NB4 (cell line): ENCODE results near the gene AGAP1.

Experiments used
- POLR2A ChIP-seq: IDR thresholded peaks from 2 replicates; pipeline ENCODE4 v1.6.1; 2011; ENCODE audit warnings: mild to moderate bottlenecking; ENCODE audit not compliant: insufficient read length; ENCODE audit errors: extremely low read depth
- TF ChIP-seq, protein P1 (sequence below): IDR thresholded peaks from one replicate; pipeline ENCODE4 v1.5.1; 2012; ENCODE audit warnings: low read depth, low read length
- TF ChIP-seq, protein P2 (sequence below): IDR thresholded peaks from 2 replicates; pipeline ENCODE4 v1.6.1; 2011; ENCODE audit warnings: low read depth, low read length

DNA sequence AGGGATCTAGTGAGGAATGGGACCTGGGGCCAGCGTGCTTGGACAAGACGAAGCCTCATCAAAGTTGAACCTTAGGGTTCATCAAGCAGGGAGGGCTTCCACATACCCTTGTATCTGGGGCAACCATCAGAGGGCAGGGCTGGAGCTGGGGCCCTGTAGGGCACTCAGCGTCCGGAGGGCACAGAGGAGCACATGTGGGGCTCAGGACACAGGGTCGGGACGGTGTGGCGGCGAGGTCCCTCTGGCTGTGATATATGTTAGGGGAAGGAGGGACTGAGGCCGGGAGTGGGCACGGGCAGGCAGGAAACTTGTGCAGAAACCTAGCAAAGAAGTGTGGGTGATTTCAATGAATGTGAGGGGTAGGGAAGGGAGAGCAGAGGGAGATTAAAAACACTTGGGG is 244.0 kb downstream of the AGAP1 start:
- TF ChIP-seq, protein P1, sequence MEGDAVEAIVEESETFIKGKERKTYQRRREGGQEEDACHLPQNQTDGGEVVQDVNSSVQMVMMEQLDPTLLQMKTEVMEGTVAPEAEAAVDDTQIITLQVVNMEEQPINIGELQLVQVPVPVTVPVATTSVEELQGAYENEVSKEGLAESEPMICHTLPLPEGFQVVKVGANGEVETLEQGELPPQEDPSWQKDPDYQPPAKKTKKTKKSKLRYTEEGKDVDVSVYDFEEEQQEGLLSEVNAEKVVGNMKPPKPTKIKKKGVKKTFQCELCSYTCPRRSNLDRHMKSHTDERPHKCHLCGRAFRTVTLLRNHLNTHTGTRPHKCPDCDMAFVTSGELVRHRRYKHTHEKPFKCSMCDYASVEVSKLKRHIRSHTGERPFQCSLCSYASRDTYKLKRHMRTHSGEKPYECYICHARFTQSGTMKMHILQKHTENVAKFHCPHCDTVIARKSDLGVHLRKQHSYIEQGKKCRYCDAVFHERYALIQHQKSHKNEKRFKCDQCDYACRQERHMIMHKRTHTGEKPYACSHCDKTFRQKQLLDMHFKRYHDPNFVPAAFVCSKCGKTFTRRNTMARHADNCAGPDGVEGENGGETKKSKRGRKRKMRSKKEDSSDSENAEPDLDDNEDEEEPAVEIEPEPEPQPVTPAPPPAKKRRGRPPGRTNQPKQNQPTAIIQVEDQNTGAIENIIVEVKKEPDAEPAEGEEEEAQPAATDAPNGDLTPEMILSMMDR, result no peak
- no peak for TF ChIP-seq POLR2A
- TF ChIP-seq, protein P2, sequence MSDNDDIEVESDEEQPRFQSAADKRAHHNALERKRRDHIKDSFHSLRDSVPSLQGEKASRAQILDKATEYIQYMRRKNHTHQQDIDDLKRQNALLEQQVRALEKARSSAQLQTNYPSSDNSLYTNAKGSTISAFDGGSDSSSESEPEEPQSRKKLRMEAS, result no peak
